ENCODE measurements around the gene SLC35E1. TPM values are rescaled to one million over a fixed set of nuclear protein-coding genes. Genes with fewer than 3 reads are reported as not detected.

The SLC35E1 gene
- total and polyA plus RNA-seq, 2 donors from 2014 or later = 19.8 to 47.1 TPM

DNA sequence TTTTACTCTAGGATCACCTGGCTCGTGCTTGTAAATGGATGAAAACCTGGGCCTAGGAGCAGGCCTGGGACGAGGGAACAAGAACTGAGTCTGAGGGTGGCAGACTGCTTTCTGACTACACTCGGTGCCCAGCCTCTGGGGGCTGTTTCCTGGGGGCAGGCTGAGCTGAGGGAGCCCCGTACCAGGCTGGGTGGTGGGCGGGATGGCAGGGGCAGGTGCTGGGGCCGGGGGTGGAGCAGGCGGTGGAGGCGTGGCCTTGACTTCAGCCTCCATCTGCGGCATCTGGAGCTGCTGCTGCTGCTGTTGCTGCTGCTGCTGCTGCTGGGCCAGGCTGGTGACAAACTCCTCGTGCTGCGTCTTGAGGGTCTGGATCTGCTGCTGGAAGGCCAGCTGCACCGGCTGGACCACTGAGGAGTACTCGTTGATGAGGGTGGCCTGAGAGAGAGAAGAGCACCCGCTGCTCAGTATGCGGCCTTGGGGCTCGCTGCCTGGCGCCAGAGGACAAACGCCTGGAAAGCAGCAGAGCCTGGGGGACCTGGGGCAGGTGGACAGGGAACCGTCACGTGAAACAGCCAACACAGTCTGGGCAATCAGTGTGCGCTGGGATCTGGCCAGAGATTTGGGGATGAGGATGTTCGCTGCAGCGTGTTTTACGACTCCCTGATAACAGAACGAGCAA is 42.6 kb downstream of the SLC35E1 start:
- FAIRE-seq (no peak), DNase-seq (no peak)
- Histone ChIP-seq H3K4me3 (ENCODE audit: low read length in 3 of 3) (no peak overlapping the region), H3K4me1 (ENCODE audit: control insufficient read depth in 2 of 3, insufficient read depth in 2 of 3, low read depth in 1 of 3, low read length in 3 of 3) (peaks cover 0 to 14% (median 10%) of the 10 kb centered on the region in 3 donors), H3K27me3 (ENCODE audit: control insufficient read depth, insufficient read depth, low read length) (no peaks in the 10 kb centered on the region), H3K36me3 (ENCODE audit: control insufficient read depth in 2 of 3, insufficient read depth in 3 of 3, low read length in 3 of 3) (peaks cover 0 to 71% (median 27%) of the 10 kb centered on the region in 3 donors), H3K9ac (ENCODE audit: low read length in 3 of 3) (no peak overlapping the region), H3K9me3 (ENCODE audit: control insufficient read depth in 2 of 3, insufficient read depth in 1 of 3, low read length in 3 of 3) (no peaks in the 10 kb centered on the region), H3K27ac (ENCODE audit: low read depth in 2 of 2, low read length in 2 of 2) (no peak overlapping the region)
- TF ChIP-seq, protein P1, sequence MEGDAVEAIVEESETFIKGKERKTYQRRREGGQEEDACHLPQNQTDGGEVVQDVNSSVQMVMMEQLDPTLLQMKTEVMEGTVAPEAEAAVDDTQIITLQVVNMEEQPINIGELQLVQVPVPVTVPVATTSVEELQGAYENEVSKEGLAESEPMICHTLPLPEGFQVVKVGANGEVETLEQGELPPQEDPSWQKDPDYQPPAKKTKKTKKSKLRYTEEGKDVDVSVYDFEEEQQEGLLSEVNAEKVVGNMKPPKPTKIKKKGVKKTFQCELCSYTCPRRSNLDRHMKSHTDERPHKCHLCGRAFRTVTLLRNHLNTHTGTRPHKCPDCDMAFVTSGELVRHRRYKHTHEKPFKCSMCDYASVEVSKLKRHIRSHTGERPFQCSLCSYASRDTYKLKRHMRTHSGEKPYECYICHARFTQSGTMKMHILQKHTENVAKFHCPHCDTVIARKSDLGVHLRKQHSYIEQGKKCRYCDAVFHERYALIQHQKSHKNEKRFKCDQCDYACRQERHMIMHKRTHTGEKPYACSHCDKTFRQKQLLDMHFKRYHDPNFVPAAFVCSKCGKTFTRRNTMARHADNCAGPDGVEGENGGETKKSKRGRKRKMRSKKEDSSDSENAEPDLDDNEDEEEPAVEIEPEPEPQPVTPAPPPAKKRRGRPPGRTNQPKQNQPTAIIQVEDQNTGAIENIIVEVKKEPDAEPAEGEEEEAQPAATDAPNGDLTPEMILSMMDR (IDR thresholded peaks at IDR 0.05; ENCODE audit: borderline replicate concordance, extremely low read depth, insufficient read depth) = no peak
- intact Hi-C loops (cut with DNase I) = no loop called here

DNA sequence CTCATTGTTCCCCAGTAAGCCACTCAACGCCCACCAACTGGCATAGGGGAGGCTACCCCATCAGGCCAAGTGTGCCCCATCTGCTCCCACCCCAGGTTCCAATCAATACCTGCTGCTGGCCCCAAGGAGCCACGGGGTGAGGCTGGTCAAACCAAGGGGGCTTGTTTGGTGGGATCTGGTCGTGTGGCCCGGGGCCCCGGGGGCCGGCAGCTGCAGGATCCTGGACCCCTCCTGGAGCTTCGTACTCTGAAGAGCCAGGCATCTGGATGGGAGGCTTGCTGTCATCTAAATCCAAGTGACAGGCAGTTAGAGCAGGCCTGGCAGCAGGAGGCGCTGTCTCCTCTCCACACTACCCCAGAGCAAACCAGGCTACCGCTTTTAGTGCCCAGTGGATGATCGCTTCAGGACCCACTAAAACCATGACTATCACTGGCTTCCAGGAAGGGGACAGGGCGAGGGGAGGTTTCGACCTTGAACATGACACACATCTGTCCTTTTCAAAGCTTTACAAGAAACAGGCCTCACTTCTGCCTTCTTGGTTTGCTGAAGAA is 44.2 kb downstream of the SLC35E1 start:
- intact Hi-C loops (cut with DNase I) = no loop called here
- Histone ChIP-seq H3K27ac (ENCODE audit: low read depth in 2 of 2, low read length in 2 of 2) (no peak overlapping the region), H3K9me3 (ENCODE audit: control insufficient read depth in 2 of 3, insufficient read depth in 1 of 3, low read length in 3 of 3) (no peaks in the 10 kb centered on the region), H3K9ac (ENCODE audit: low read length in 3 of 3) (no peak overlapping the region), H3K27me3 (ENCODE audit: control insufficient read depth, insufficient read depth, low read length) (no peaks in the 10 kb centered on the region), H3K36me3 (ENCODE audit: control insufficient read depth in 2 of 3, insufficient read depth in 3 of 3, low read length in 3 of 3) (peaks cover 0 to 73% (median 32%) of the 10 kb centered on the region in 3 donors), H3K4me3 (ENCODE audit: low read length in 3 of 3) (no peak overlapping the region), H3K4me1 (ENCODE audit: control insufficient read depth in 2 of 3, insufficient read depth in 2 of 3, low read depth in 1 of 3, low read length in 3 of 3) (peaks cover 0 to 14% (median 10%) of the 10 kb centered on the region in 3 donors)
- no peak for FAIRE-seq
- TF ChIP-seq, protein P1 (IDR thresholded peaks at IDR 0.05; ENCODE audit: borderline replicate concordance, extremely low read depth, insufficient read depth) = peak; percentile 29
- no peak for DNase-seq

DNA sequence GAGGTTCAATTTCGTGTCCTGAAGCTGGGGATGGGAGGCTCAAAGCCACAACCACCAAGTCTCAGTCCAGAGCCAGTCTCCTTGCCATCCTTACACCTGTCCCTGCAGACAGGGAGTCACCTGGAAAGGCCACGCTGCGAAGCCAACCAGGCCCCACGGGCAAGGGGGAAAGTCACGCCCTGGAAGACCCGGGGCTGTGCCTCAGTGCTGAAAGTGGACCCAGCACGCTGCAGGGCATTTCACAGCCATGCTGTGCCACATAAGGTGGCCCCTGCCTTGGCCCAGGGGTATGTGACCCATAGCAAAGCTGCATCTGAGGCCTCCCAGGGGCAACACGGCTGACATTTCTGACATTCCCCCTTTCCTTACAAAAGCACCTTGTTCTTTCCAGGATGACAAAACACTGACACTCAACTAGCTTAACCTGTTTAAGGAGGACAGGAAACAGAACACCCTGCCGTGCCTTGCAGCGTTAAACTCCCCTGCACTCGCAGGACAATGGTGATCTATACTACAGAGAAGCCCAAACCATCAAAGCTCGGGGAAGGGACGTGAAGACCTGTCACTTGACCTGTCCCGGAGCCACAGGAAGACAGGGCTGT is 44.8 kb downstream of the SLC35E1 start:
- H3K27ac ChIP-seq (ENCODE audit: low read depth in 2 of 2, low read length in 2 of 2) = no peak overlapping the region
- no peak overlapping the region for H3K9ac ChIP-seq (ENCODE audit: low read length in 3 of 3)
- FAIRE-seq (no peak), DNase-seq (no peak)
- intact Hi-C loops (cut with DNase I) = no loop called here
- H3K9me3 ChIP-seq (ENCODE audit: control insufficient read depth in 2 of 3, insufficient read depth in 1 of 3, low read length in 3 of 3) = no peaks in the 10 kb centered on the region
- peaks cover 2 to 73% (median 31%) of the 10 kb centered on the region in 3 donors for H3K36me3 ChIP-seq (ENCODE audit: control insufficient read depth in 2 of 3, insufficient read depth in 3 of 3, low read length in 3 of 3)
- H3K4me3 ChIP-seq (ENCODE audit: low read length in 3 of 3) = no peak overlapping the region
- H3K27me3 ChIP-seq (ENCODE audit: control insufficient read depth, insufficient read depth, low read length) = no peaks in the 10 kb centered on the region
- peaks cover 0 to 14% (median 10%) of the 10 kb centered on the region in 3 donors for H3K4me1 ChIP-seq (ENCODE audit: control insufficient read depth in 2 of 3, insufficient read depth in 2 of 3, low read depth in 1 of 3, low read length in 3 of 3)
- TF ChIP-seq, protein P1 (IDR thresholded peaks at IDR 0.05; ENCODE audit: borderline replicate concordance, extremely low read depth, insufficient read depth) = no peak

All from kidney (tissue), 14 donors.